Transverse colon (tissue), 4 donors: ENCODE results near the gene NTHL1.

Experiments
- POLR2AphosphoS5 ChIP-seq, 3 donors: sonication (generic); formaldehyde crosslinking; IDR thresholded peaks; one replicate each; pipeline ENCODE4 v1.6.1; 2016; ENCODE audit warnings: antibody characterized with exemption in 3 of 3
- TF ChIP-seq, protein P1 (sequence below), 5 experiments: fragments of 200-600 bp in 3 of 5; fragments of 450-650 bp in 2 of 5; sonication (generic) in 3 of 5; IDR thresholded peaks; 1 replicate in 2 of 5; 2 replicates in 3 of 5; pipeline ENCODE4 v1.5.1; 2016 to 2017; ENCODE audit warnings: antibody characterized with exemption in 5 of 5, inconsistent platforms in 3 of 5, mild to moderate bottlenecking in 2 of 5, moderate library complexity in 1 of 5

DNA sequence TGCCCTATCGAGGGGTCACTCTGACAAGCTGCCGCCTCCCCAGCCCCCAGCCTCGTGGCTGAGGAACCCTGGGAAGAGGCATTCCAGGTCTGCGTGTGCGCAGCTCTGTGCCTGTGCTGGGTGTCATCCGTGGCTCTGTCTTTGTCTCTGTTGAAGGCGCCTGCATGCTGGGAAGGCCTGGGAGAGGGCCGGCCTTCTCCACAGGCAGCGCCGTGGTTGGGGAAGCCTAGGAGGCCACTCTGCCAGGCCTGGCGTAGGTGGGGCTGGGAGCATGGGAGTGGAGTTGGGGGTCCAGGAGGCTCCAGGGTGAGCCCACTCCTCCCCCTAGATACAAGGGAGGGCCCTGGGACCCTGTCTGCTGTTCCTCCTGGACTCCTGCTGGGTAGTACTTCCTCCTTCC is 17.6 kb downstream of the NTHL1 start:
- no peak for TF ChIP-seq POLR2AphosphoS5 (IDR thresholded peaks at IDR 0.05)
- TF ChIP-seq, protein P1, sequence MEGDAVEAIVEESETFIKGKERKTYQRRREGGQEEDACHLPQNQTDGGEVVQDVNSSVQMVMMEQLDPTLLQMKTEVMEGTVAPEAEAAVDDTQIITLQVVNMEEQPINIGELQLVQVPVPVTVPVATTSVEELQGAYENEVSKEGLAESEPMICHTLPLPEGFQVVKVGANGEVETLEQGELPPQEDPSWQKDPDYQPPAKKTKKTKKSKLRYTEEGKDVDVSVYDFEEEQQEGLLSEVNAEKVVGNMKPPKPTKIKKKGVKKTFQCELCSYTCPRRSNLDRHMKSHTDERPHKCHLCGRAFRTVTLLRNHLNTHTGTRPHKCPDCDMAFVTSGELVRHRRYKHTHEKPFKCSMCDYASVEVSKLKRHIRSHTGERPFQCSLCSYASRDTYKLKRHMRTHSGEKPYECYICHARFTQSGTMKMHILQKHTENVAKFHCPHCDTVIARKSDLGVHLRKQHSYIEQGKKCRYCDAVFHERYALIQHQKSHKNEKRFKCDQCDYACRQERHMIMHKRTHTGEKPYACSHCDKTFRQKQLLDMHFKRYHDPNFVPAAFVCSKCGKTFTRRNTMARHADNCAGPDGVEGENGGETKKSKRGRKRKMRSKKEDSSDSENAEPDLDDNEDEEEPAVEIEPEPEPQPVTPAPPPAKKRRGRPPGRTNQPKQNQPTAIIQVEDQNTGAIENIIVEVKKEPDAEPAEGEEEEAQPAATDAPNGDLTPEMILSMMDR (IDR thresholded peaks at IDR 0.05) = no peak
